HG03135 (cell line): ENCODE measurements around the gene MOB1B.
"Not testable (repeated sequence)": the region's sequence is repeated elsewhere in the genome, so short reads cannot be mapped to it uniquely, and the experiment has no call there.

Experiments
- ATAC-seq: cut with Tn5 transposase; IDR thresholded peaks from one replicate; pipeline ENCODE4 v1.9.1; 2021; ENCODE audit warnings: mild to moderate bottlenecking, moderate library complexity; ENCODE audit not compliant: unreplicated experiment

Gene MOB1B

DNA sequence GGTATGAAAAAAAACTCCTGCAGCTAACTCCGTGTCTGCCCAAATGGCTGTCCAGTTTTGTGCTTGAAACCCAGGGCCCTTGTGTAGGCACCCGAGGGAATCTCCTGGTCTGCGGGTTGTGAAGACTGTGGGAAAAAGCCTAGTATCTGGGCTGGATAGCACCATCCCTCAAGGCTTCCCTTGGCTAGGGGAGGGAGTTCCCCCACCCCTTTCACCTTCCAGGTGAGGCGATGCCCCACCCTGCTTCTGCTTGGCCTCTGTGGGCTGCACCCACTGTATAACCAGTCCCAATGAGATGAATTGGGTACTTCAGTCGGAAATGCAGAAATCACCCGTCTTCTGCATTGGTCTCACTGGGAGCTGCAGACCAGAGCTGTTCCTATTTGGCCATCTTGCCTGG, 102.9 kb downstream of the MOB1B start:
- not testable (repeated sequence) for ATAC-seq

DNA sequence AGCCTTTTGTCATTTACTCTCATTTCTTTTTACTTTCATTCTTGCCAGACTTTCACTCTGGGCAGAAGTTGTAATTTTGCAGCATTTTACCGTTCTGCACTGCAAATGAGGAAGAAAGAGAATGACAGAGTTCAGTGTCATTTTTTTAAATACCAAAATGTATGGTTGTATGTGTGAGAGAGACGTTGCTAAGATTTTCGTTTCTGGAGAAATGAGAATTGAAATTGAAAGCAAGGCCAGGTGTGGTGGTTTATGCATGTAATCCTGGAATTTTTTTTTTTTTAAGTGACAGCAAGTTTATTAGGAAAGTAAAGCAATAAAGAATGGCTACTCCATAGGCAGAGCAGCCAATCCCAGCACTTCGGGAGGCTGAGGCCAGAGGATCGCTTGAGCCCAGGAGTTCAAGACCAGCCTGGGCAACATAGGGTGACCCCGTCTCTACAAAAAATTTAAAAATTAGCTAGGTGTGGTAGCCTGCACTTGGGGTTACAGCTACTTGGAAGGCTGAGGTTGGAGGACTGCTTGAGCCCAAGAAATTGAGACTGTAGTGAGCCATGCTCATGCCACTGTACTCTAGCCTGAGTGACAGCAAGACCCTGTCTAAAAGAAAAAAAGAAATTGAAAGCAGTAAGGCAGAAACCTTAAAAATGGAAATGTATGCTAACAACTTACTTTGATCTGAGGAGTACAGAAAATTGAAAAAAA, 104.2 kb downstream of the MOB1B start:
- ATAC-seq = peak; percentile 83

DNA sequence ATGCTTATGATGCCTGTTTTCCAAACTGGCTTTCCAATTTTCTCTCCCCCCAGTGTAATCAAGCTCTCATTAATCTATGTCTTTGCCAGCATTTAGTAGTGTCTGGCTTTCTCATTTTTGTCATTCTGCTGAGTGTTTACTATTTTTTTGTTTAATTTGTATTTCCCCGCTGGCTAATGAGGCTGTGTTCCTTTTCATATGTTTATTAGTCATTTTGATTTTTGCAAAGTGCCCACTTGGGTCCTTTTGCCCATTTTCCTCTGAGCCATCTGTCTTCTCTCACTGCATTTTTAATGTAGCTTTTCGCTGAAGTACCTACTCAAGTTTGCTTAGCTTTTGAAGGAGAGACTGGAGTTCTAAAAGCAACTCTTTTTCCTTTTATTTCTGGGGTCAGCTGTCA, 106.0 kb downstream of the MOB1B start:
- ATAC-seq = no peak

DNA sequence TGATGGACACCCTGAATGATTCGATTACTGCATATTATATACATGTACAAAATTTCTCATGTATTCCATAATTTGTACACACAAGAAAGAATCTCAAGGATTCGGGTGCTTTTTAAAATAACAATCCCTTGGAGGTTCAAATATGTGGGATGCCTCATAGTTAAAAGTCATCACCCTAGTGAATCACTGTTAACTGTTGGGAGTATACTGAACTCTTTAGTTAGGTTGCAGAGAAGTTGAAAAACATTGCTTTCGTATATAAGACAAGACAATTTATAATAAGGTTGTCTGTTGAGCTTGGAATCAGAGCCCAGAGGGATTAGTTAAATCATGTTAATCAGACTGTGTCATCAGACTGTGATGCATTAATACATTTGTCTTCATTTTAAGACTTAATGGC, 106.9 kb downstream of the MOB1B start:
- ATAC-seq = no peak

DNA sequence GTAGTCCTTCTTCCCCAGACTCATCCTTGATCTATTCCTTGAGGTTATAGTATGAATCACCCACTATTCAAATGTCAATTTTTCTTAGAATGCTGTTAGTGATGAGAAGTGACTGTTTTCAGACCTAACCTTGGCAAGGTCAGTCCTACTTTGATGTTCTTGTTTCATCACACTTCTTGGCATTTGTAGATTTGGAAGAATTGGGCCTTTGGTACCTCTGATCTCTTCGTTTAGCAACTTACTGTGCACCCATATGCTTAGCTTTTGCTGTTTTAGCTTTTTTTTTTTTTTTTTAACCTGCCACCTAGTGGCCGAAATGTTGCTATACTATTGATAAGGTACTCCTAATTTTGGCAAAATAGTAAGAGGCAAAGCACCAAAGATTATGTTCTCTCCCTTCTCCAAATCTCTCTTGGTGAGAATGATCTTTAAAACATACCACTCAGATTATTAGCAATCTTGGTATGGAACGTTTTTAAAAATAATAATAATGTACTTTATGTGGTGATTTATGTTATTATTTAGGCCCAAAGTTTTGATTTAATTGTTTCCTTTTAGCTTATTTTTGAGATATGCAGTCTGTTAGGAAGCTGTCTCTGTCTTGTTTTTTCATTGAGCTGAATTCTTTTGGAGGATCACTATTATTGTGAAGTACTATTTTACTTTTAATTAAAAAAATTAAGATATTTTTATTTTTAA, 107.9 kb downstream of the MOB1B start:
- peak; percentile 41 for ATAC-seq

DNA sequence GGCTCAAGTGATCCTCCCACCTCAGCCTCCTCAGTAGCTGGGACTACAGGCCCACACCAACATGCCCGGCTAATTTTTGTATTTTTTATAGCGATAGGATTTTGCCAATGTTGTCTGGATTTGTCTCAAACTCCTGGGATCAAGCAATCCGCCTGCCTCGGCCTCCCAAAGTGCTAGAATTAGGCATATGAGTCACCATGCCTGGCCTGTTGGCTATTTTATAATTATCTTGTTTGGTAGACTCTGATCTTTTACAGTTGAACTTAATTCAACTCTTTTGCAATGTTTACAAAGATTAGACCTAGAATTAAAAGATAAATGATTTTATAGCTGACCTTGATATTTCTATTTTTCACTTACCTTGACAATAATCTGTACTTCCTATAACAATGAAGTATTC, 109.3 kb downstream of the MOB1B start:
- ATAC-seq = no peak

DNA sequence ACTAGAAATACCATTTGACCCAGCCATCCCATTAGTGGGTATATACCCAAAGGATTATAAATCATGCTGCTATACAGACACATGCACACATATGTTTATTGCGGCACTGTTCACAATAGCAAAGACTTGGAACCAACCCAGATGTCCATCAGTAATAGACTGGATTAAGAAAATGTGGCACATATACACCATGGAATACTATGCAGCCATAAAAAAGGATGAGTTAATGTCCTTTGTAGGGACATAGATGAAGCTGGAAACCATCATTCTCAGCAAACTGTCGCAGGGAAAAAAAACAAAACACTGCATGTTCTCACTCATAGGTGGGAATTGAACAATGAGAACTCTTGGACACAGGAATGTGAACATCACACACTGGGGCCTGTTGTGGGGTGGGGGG, 115.2 kb downstream of the MOB1B start:
- ATAC-seq = not testable (repeated sequence)

DNA sequence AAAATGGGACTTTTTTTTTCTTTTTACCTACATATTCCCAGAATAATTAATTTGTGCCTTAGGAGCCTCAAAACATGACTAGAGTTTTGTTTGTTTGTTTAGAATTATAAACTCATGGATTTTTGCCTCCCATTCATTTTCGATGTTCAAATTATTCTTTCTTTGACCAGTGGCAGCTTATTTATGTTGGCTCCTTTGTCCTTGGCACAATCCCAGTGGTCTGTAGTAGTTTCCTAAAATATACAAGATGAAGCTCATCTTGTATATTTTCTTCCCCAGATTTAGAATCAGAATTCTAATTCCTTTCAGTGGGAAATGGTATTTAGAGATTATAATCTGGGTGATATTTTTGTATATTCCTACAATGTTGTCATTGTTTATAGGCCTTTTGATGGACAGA, 118.4 kb downstream of the MOB1B start:
- no peak for ATAC-seq

DNA sequence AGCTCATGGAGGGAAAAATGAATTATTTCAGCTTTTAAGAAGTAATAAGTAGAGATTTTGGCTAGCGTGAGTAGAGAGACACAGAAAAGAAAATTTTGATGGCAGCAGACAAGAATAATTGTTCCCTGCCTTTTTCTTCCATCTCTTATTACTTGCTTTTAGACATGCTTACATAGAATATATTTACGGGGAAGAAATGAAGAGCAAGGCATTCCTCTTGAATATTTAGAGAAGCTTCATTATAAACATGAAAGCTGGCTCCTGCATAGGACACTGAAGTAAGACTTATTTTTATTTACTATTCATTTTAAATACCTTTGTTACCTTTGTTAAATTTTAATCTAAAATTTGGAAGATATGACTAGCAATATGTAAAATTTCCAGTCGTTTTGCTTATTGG, 123.5 kb downstream of the MOB1B start:
- no peak for ATAC-seq

DNA sequence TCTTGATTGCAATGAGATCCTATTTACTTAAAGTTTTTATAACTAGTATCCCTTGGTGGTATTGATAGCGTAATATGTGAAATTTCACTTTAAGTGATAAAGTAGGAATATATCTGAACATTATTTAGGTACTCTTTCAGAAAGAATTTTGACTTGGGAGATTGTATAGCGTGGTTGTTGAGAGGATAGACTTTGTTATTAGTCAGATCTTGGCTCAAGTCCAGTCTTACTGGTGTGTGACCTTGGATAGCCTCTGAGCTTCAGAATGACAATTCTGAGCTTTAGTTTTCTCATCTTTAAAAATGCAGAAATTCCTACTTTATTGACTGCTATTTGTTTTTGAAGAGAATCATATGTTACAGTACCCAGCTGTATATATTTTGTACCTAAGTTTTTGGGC, 123.9 kb downstream of the MOB1B start:
- no peak for ATAC-seq

DNA sequence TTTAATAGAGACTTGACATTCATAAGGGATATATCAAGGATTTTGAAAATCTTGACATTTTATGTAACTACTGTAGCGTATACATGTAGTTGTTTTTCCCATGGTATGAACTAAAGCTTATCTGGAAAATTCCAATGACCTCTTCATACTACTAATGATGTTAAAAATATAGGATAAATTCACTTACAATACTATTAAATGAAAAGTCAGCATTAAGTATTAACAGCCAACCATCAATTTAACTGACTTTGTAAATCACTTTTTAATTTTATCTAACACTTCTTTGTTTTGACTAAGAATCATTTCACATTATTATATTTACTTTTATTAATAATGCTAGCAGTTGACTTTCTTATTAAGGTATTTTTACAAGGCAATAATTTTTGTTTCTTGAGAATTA, 125.4 kb downstream of the MOB1B start:
- no peak for ATAC-seq

DNA sequence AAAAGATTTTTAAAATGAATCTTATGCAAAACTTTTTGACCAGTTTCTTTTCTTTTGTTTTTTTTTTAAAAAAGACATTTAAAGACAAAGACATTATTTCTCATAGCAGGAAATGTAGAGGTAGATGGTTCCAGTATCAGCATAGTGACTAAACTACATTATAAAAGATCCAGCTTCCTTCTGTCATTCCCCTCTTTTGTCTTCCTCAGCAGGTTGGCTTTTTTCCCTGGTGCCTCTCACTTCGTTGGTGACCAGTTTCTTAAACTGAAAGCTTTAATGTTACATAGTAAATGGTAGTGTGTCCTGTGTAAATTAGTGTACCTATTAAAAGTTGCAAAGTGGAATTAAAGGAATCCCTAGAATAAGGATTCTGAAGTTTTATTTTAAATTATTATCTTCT, 127.3 kb downstream of the MOB1B start:
- ATAC-seq = no peak

DNA sequence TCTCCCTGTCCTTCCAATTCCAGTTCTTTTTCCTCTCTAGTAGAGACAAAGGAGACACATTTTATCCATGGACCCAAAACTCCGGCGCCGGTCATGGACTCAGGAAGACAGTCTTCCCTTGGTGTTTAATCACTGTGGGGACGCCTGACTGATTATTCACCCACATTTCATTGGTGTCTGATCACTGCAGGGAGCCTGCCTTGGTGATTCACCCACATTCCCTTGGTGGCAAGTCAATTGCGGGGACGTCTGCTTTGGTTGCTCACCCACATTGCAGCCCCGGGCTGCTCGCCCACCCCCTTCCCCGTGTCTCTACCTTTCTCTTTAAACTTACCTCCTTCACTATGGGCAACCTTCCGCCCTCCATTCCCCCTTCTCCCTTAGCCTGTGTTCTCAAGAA, 129.9 kb downstream of the MOB1B start:
- ATAC-seq = not testable (repeated sequence)
